Stimulated activated CD8-positive, alpha-beta memory T cell treated with anti-CD3 and anti-CD28 coated beads, Interleukin-7, amount 100 ng/mL, for 1 hour (primary cell): ENCODE measurements around the gene OR13A1.
"Not testable (repeated sequence)": the region's sequence is repeated elsewhere in the genome, so short reads cannot be mapped to it uniquely, and the experiment has no call there.

ENCODE experiments used
- DNase-seq, 2 donors: peaks; one replicate each; pipeline ENCODE4 v3.0.0-alpha.2; 2020; ENCODE audit warnings: low read depth in 2 of 2

Gene OR13A1

GRCh38 chr10:45315508-45315907, at the start of gene OR13A1:
OR13A1 (minus strand) TSS chr10:45315608; CDS start chr10:45304422, 11,186 bp downstream.
- DNase-seq: no peak

- not testable (repeated sequence) for DNase-seq
Measured at GRCh38 chr10:45361983-45362799, 46.8 kb upstream of the OR13A1 start.

GRCh38 chr10:45358961-45359360, 43.6 kb upstream of the OR13A1 start:
- not testable (repeated sequence) for DNase-seq

GRCh38 chr10:45355494-45355893, 40.1 kb upstream of the OR13A1 start:
- no peak for DNase-seq

GRCh38 chr10:45354261-45354660, 38.9 kb upstream of the OR13A1 start:
- no peak for DNase-seq

- DNase-seq: no peak
Measured at GRCh38 chr10:45353186-45353585, 37.8 kb upstream of the OR13A1 start.

GRCh38 chr10:45348196-45348765, 32.9 kb upstream of the OR13A1 start:
- not testable (repeated sequence) for DNase-seq

GRCh38 chr10:45347464-45347863, 32.1 kb upstream of the OR13A1 start:
- DNase-seq: not testable (repeated sequence)

- not testable (repeated sequence) for DNase-seq
Measured at GRCh38 chr10:45346652-45347335, 31.4 kb upstream of the OR13A1 start.

GRCh38 chr10:45340420-45340819, 25.0 kb upstream of the OR13A1 start:
- DNase-seq: not testable (repeated sequence)

- no peak for DNase-seq
Measured at GRCh38 chr10:45339894-45340293, 24.5 kb upstream of the OR13A1 start.

GRCh38 chr10:45331824-45332223, 16.4 kb upstream of the OR13A1 start:
- not testable (repeated sequence) for DNase-seq

GRCh38 chr10:45326864-45327263, 11.5 kb upstream of the OR13A1 start:
- DNase-seq: not testable (repeated sequence)

- no peak for DNase-seq
Measured at GRCh38 chr10:45325116-45325515, 9.7 kb upstream of the OR13A1 start.

GRCh38 chr10:45319702-45320101, 4.3 kb upstream of the OR13A1 start:
- DNase-seq: no peak

- DNase-seq: no peak
Measured at GRCh38 chr10:45313264-45313873, 2.0 kb downstream of the OR13A1 start.

- no peak for DNase-seq
Measured at GRCh38 chr10:45308707-45309106, 6.7 kb downstream of the OR13A1 start.

GRCh38 chr10:45302573-45302972, 12.8 kb downstream of the OR13A1 start:
- no peak for DNase-seq

- not testable (repeated sequence) for DNase-seq
Measured at GRCh38 chr10:45298341-45298955, 17.0 kb downstream of the OR13A1 start.

- DNase-seq: no peak
Measured at GRCh38 chr10:45294681-45295080, 20.7 kb downstream of the OR13A1 start.

- no peak for DNase-seq
Measured at GRCh38 chr10:45286980-45287379, 28.4 kb downstream of the OR13A1 start.

GRCh38 chr10:45282061-45282460, 33.3 kb downstream of the OR13A1 start:
- DNase-seq: no peak
